LNCAP (cell line): ENCODE measurements around the gene EXOC6B.

ENCODE experiments used
- TF ChIP-seq, protein P1 (sequence below): fragments of 450-650 bp; IDR thresholded peaks from 2 replicates; pipeline ENCODE4 v1.5.1; 2017; ENCODE audit warnings: mild to moderate bottlenecking

The EXOC6B gene

DNA sequence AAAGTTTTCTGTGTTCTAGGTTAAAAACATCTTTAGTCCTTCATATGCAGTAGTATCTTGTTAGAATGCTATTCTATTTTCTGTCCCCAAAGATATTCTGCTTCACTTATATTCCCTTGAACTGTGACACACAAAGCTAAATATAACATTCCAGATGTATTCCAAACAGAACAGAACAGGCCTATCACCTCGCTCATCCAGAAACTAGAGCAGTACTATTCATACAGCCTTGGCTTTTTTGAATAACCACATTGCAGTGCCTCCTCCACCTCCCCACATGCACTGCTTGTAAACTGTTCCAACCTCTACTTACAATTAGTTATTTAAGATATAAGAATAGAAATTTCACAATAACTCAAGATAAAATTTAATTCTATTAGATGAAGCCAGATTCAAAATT, 196.8 kb downstream of the EXOC6B start:
- TF ChIP-seq, protein P1, sequence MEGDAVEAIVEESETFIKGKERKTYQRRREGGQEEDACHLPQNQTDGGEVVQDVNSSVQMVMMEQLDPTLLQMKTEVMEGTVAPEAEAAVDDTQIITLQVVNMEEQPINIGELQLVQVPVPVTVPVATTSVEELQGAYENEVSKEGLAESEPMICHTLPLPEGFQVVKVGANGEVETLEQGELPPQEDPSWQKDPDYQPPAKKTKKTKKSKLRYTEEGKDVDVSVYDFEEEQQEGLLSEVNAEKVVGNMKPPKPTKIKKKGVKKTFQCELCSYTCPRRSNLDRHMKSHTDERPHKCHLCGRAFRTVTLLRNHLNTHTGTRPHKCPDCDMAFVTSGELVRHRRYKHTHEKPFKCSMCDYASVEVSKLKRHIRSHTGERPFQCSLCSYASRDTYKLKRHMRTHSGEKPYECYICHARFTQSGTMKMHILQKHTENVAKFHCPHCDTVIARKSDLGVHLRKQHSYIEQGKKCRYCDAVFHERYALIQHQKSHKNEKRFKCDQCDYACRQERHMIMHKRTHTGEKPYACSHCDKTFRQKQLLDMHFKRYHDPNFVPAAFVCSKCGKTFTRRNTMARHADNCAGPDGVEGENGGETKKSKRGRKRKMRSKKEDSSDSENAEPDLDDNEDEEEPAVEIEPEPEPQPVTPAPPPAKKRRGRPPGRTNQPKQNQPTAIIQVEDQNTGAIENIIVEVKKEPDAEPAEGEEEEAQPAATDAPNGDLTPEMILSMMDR, result no peak

DNA sequence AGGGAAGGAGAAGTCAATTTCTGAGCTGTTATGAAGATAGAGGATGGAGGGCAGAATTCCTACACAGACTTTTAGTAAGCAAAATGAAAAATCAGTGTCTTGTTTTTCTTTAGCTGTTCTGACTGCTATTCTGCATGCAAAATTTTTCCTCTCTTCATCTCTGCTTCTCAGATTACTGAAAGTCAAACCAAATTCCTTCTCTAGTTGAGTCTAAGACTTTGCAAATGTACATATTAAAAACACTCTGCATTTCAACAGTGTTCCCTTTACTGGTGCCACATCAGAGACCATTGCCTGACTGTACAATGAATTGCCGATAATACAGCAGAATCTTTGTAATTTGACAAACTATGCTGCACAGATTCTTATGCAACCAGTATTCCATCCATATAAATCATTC, 198.8 kb downstream of the EXOC6B start:
- TF ChIP-seq, protein P1, result no peak

DNA sequence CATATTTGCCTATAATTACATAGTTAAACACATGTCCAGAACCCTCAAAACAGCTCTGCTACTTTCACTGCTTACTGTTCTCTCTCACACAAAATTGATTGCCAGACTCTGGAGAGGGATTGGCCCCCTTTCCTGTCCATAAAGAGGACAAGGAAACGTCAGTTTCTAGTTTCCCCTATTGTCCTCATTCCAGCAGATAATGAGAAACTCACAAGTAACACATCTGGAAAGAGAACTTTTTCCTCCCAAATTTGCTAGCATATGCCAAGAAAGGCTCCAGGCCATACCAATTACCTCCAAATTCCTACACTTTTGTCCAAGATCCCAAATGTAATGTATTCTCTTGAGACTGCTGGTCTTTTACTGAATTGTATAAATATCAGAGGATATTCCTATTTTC, 200.5 kb downstream of the EXOC6B start:
- TF ChIP-seq, protein P1, result no peak

DNA sequence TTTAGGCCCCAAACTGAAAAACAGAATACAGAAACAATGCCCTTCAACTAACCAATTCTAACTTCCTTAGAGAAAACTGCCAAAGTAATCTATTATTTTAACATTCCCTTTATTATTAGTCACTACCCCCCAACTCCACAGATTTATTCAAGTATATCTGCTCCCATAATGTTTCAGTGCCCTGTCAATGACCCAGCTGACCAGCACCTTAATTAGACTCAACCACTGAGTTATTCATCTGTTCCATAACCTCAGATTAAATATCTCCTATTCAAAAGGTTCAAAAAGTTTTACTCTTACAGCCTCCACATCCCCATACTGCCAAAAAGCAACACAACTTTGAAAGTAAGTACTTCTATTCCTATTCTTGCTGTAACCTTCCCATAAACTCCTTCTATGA, 202.4 kb downstream of the EXOC6B start:
- TF ChIP-seq, protein P1, result no peak

DNA sequence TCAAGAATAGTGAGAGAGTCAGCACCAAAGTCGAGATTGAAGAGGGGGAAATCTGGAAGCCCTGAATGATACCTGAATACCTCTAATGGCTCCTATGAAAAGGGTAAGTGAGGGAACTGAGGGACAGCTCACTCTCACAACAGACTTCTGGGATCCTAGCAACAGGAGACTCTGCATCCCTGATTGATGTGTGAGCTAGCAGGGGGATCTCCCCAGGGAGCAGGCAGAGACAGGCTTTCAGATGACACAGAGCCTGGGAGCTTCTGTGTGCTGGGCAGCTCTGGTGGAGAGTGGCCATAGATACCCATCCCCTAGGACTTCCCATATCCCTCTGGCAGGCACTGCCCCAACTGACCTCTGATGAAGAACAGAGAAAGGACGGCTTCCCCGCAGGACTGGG, 206.2 kb downstream of the EXOC6B start:
- TF ChIP-seq, protein P1, result no peak

DNA sequence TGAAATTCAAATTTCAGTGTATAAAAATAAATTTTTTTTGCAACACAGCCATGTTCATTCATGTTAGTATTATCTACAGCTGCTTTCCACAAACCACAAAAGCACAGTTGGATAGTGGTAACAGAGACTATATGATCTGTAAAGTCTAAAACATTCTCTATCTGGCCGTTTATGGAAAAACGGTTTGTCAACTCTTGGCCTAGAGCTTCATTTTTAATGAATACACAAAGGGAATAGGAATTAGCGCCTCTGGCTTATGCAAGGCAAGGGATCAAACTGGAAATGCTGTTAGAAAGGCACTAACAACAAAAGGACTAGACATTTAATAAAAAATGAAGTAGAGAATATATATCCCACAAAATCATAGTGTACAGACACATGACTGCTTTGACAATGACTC, 211.9 kb downstream of the EXOC6B start:
- TF ChIP-seq, protein P1, result no peak

DNA sequence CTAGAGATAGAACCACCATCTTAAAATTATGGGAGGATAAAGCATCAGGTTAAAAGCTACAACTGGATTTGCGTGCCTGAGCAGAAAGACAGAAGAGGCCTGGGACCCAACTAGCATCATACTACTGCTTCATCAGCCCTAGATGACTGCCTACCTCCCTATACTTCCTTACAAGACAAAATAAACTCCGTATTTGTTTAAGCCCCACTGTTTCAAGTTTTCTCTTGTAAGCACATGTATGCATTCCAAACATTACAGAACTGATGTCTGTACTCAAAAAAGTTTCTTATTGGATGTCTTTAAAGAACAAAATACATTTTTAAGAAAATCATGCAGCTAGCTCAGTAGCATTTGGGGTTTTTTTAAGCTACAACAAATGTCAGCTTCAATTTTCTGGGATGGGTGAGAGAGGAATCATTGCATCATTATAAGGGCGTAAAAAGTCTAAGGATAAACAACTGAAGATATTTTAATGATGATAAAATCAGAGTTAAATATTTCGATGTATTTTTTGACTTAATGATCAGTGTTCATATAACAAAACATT, 213.1 kb downstream of the EXOC6B start:
- TF ChIP-seq, protein P1, result no peak

DNA sequence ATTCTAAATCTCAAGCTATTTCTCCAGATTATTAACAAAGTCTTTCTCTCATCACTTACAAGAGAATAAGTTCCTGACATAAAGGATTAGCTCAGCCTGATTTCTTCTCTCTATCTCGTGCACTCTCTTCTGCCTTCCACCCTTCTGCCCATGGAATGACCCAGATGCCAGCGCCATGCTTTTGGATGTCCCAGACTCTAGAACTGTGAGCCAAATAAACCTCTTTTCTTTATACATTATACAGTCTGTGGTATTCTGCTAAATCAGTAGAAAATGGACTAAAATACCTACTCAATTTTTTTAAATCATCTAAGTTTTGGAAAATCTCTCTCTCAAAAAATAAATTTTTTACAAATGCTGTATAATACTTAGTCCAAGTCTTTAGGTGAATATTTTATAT, 218.6 kb downstream of the EXOC6B start:
- TF ChIP-seq, protein P1, result no peak
